NCI-H510A treated with DMSO at 0.1 percent for 48 hours (cell line): ENCODE measurements around the gene AGAP6.
"Not testable (repeated sequence)": the region's sequence is repeated elsewhere in the genome, so short reads cannot be mapped to it uniquely, and the experiment has no call there.

Experiments
- DNase-seq: peaks from one replicate; lab custom pipeline; 2025; lab: John Stamatoyannopoulos, UW

AGAP6 gene

GRCh38 chr10:49988376-49988775, at the start of gene AGAP6:
Gene AGAP6 (plus strand): TSS chr10:49988406. CDS start chr10:49988716, 310 bp downstream.
- not testable (repeated sequence) for DNase-seq

GRCh38 chr10:49941447-49942338, 46.5 kb upstream of the AGAP6 start, which contains the start of the genes PARG and TIMM23B:
Gene PARG (minus strand): TSS chr10:49942027. CDS start chr10:49941725, 302 bp downstream.
Gene TIMM23B (plus strand): TSS chr10:49942053. CDS start chr10:49942195, 142 bp downstream.
- DNase-seq: peak; percentile 15

- DNase-seq: not testable (repeated sequence)
Observed at GRCh38 chr10:49942339-49942705, 45.9 kb upstream of the AGAP6 start.

- not testable (repeated sequence) for DNase-seq
Observed at GRCh38 chr10:49943607-49944006, 44.6 kb upstream of the AGAP6 start.

GRCh38 chr10:49948142-49948541, 40.1 kb upstream of the AGAP6 start:
- DNase-seq: not testable (repeated sequence)

GRCh38 chr10:49948737-49949136, 39.5 kb upstream of the AGAP6 start:
- DNase-seq: not testable (repeated sequence)

- DNase-seq: not testable (repeated sequence)
Observed at GRCh38 chr10:49952006-49952405, 36.2 kb upstream of the AGAP6 start.

- DNase-seq: not testable (repeated sequence)
Observed at GRCh38 chr10:49953122-49953521, 35.1 kb upstream of the AGAP6 start.

- DNase-seq: not testable (repeated sequence)
Observed at GRCh38 chr10:49970331-49970857, 17.8 kb upstream of the AGAP6 start.

- DNase-seq: not testable (repeated sequence)
Observed at GRCh38 chr10:49971466-49971865, 16.7 kb upstream of the AGAP6 start.

GRCh38 chr10:49972094-49972493, 16.1 kb upstream of the AGAP6 start:
- DNase-seq: not testable (repeated sequence)

- DNase-seq: not testable (repeated sequence)
Observed at GRCh38 chr10:49977756-49978155, 10.4 kb upstream of the AGAP6 start.

- not testable (repeated sequence) for DNase-seq
Observed at GRCh38 chr10:49987207-49987606, 999 bp upstream of the AGAP6 start.

- not testable (repeated sequence) for DNase-seq
Observed at GRCh38 chr10:49995321-49995720, 7.1 kb downstream of the AGAP6 start.

- not testable (repeated sequence) for DNase-seq
Observed at GRCh38 chr10:50014024-50014423, 25.8 kb downstream of the AGAP6 start.

GRCh38 chr10:50015596-50016220, 27.5 kb downstream of the AGAP6 start:
- not testable (repeated sequence) for DNase-seq

- not testable (repeated sequence) for DNase-seq
Observed at GRCh38 chr10:50016926-50017325, 28.7 kb downstream of the AGAP6 start.

GRCh38 chr10:50017646-50018045, 29.4 kb downstream of the AGAP6 start:
- DNase-seq: not testable (repeated sequence)

GRCh38 chr10:50019279-50019678, 31.1 kb downstream of the AGAP6 start:
- DNase-seq: not testable (repeated sequence)

GRCh38 chr10:50020451-50021024, 32.3 kb downstream of the AGAP6 start:
- not testable (repeated sequence) for DNase-seq

- DNase-seq: no peak
Observed at GRCh38 chr10:50021646-50022045, 33.4 kb downstream of the AGAP6 start.
